Pancreas (tissue), 10 donors: ENCODE measurements around the gene ARRDC5. TPM values are rescaled to one million over a fixed set of nuclear protein-coding genes. Genes with fewer than 3 reads are reported as not detected.

Source experiments
- ATAC-seq, 4 donors: fragments of 200-7000 bp; cut with Tn5 transposase; one replicate each; pipeline versions ENCODE4 v1.8.0 to v1.9.1; 2020; ENCODE audit warnings: mild to moderate bottlenecking in 4 of 4, moderate library complexity in 4 of 4
- DNase-seq, 6 donors: peaks; one replicate each; pipeline ENCODE4 v3.0.0-alpha.2; 2020
- FAIRE-seq: peaks from 2 replicates; lab custom pipeline; 2012; peaks lifted over from hg19 to GRCh38; lab: Jason Lieb, UNC
- H3K27ac ChIP-seq, 4 donors: fragments of 200-600 bp; sonication (generic); 1 replicate in 3 of 4; 2 replicates in 1 of 4; pipeline versions ENCODE4 v1.5.0 to v1.8.0; 2020
- H3K27me3 ChIP-seq, 4 donors: fragments of 200-600 bp; one replicate each; pipeline ENCODE4 v1.8.0; 2021
- H3K36me3 ChIP-seq, 3 donors: fragments of 200-600 bp; sonication (generic) in 1 of 3; one replicate each; pipeline versions ENCODE4 v1.5.0 to v1.8.0; 2020 to 2021
- H3K4me1 ChIP-seq, 3 donors: fragments of 200-600 bp; one replicate each; pipeline ENCODE4 v1.8.0; 2021
- H3K4me3 ChIP-seq, 4 donors: fragments of 200-600 bp; sonication (generic) in 2 of 4; one replicate each; pipeline versions ENCODE4 v1.5.0 to v1.8.0; 2020 to 2021
- H3K9me3 ChIP-seq, 4 donors: fragments of 200-600 bp; one replicate each; pipeline ENCODE4 v1.8.0; 2021
- CTCF ChIP-seq, 4 donors: fragments of 200-600 bp; sonication (generic) in 3 of 4; IDR thresholded peaks; one replicate each; pipeline versions ENCODE4 v1.5.0 to v1.8.0; 2021; ENCODE audit warnings: antibody characterized with exemption in 4 of 4
- WGBS, 2 donors: extraction: QIAGEN DNeasy Blood & Tissue Kit; methylation state at CpG; one replicate each; pipeline ENCODE4 v1.1.7; 2013; 5-methylcytosine and 5-hydroxymethylcytosine counted together
- intact Hi-C, 3 donors: fragments of 100-400 bp; cut with DNase I; formaldehyde crosslinking; loops; one replicate each; pipeline versions ENCODE4 v1.11.1 to v1.14.2; 2022
- polyA plus RNA-seq, 2 donors: library from polyadenylated mRNA; stranded (reverse); fragments of 200-250 nt; gene quantifications; one replicate each; pipeline ENCODE4 v1.2.3, GENCODE V29; 2013
- total RNA-seq, 6 donors: library from RNA; stranded (reverse); fragmentation: NEBNext Ultra II Directional in 4 of 6; extraction: Animal tissue kit (Norgen Biotek cat#: 25700) in 4 of 6; gene quantifications; one replicate each; pipeline versions ENCODE4 v1.2.1 to v1.2.4, GENCODE V29; 2021 to 2023
- donor health status: healthy with polysubstance abuse.
- donor health status: DM: no; HTN: no; CAD: no; lungs with moderate emphysema.
- donor health status: DM: no; HTN: no; CAD: no.
- donor health status: control.
- donor health status: control.
- donor health status: Bipolar disorder and iron deficiency.
- donor health status: DM: yes; HTN: yes; CAD: no.
- donor health status: DM: no; HTN: no; CAD: no.
- donor health status: DM: no; HTN: no; CAD: no.
- donor health status: DM: yes; HTN: yes; CAD: no.

ARRDC5 gene
- total and polyA plus RNA-seq, 8 donors, result 0.09 to 0.15 (median 0.13) TPM; not detected in 4

GRCh38 chr19:4937060-4937459 is 34.4 kb upstream of the ARRDC5 start:
- ATAC-seq (no peak), FAIRE-seq (no peak), DNase-seq (no peak)
- Histone ChIP-seq H3K4me3 (no peak overlapping the region), H3K9me3 (no peaks in the 10 kb centered on the region), H3K4me1 (no peaks in the 10 kb centered on the region), H3K36me3 (no peaks in the 10 kb centered on the region), H3K27ac (no peak overlapping the region), H3K27me3 (no peaks in the 10 kb centered on the region)
- no peak for TF ChIP-seq CTCF (IDR thresholded peaks at IDR 0.05)
- intact Hi-C loops, result no loop called here
- 87 to 89% methylated on average over 7 of the region's 7 CpGs for WGBS, 2 donors

- Histone ChIP-seq H3K27ac (no peak overlapping the region), H3K9me3 (no peaks in the 10 kb centered on the region), H3K27me3 (no peaks in the 10 kb centered on the region), H3K4me3 (no peak overlapping the region), H3K4me1 (no peaks in the 10 kb centered on the region), H3K36me3 (no peaks in the 10 kb centered on the region)
- DNase-seq (no peak), ATAC-seq (no peak), FAIRE-seq (no peak)
- WGBS, 2 donors, result 79 to 83% methylated on average over 8 of the region's 8 CpGs
- intact Hi-C loops, result no loop called here
- TF ChIP-seq CTCF (IDR thresholded peaks at IDR 0.05), result no peak
Observed at GRCh38 chr19:4935444-4935843, 32.7 kb upstream of the ARRDC5 start.

GRCh38 chr19:4933528-4933927 is 30.8 kb upstream of the ARRDC5 start:
- intact Hi-C loops, result no loop called here
- Histone ChIP-seq H3K9me3 (no peaks in the 10 kb centered on the region), H3K4me3 (no peak overlapping the region), H3K36me3 (no peaks in the 10 kb centered on the region), H3K27ac (no peak overlapping the region), H3K4me1 (no peaks in the 10 kb centered on the region), H3K27me3 (no peaks in the 10 kb centered on the region)
- no peak for TF ChIP-seq CTCF (IDR thresholded peaks at IDR 0.05)
- DNase-seq (no peak), FAIRE-seq (no peak), ATAC-seq (peak in 3 of 4 donors; percentile 35 to 54 (median 40))
- 70 to 78% methylated on average over 7 of the region's 7 CpGs for WGBS, 2 donors

GRCh38 chr19:4932711-4933110 is 30.0 kb upstream of the ARRDC5 start:
- H3K27ac ChIP-seq, result no peak overlapping the region
- no peak overlapping the region for H3K4me3 ChIP-seq
- no peak for ATAC-seq
- no peak for TF ChIP-seq CTCF (IDR thresholded peaks at IDR 0.05)
- H3K4me1 ChIP-seq, result no peaks in the 10 kb centered on the region
- intact Hi-C loops, result no loop called here
- FAIRE-seq, result no peak
- no peaks in the 10 kb centered on the region for H3K9me3 ChIP-seq
- no peak for DNase-seq
- no peaks in the 10 kb centered on the region for H3K36me3 ChIP-seq
- 97 to 98% methylated on average over 32 of the region's 32 CpGs for WGBS, 2 donors
- no peaks in the 10 kb centered on the region for H3K27me3 ChIP-seq

- intact Hi-C loops, result no loop called here
- Histone ChIP-seq H3K4me1 (no peaks in the 10 kb centered on the region), H3K27ac (no peak overlapping the region), H3K9me3 (no peaks in the 10 kb centered on the region), H3K36me3 (no peaks in the 10 kb centered on the region), H3K4me3 (no peak overlapping the region), H3K27me3 (no peaks in the 10 kb centered on the region)
- WGBS, 2 donors, result 95 to 96% methylated on average over 28 of the region's 28 CpGs
- no peak for ATAC-seq
- peak in 1 of 6 donors; percentile 45 for DNase-seq
- FAIRE-seq, result no peak
- no peak for TF ChIP-seq CTCF (IDR thresholded peaks at IDR 0.05)
Observed at GRCh38 chr19:4930664-4931063, 28.0 kb upstream of the ARRDC5 start.
